A673 (cell line): ENCODE results near the gene MALL. TPM values are rescaled to one million over a fixed set of nuclear protein-coding genes. Genes with fewer than 3 reads are reported as not detected.
"Not testable (repeated sequence)": the region's sequence is repeated elsewhere in the genome, so short reads cannot be mapped to it uniquely, and the experiment has no call there.

Source experiments
- Bru-seq: library from RNA; stranded (reverse); fragments of 400-500 nt; gene quantifications from one replicate; lab custom pipeline; 2021; lab: Mats Ljungman, UMichigan
- BruChase-seq, 2 experiments: library from RNA; stranded (reverse); fragments of 400-500 nt; gene quantifications; one replicate each; lab custom pipeline; 2021; lab: Mats Ljungman, UMichigan
- BruUV-seq: library from RNA; stranded (reverse); fragments of 400-500 nt; replicated peaks from 2 replicates; lab custom pipeline; 2021; lab: Mats Ljungman, UMichigan
- CTCF ChIA-PET: fragments of 300-600 bp; sonication (Branson Sonifier 250); formaldehyde crosslinking; loops from one replicate; lab custom pipeline; 2022; ENCODE audit warnings: antibody characterized with exemption; lab: Charles Lee
- POLR2A ChIA-PET: fragments of 300-600 bp; sonication (Branson Sonifier 250); formaldehyde crosslinking; loops from one replicate; lab custom pipeline; 2022; ENCODE audit warnings: antibody characterized with exemption; ENCODE audit not compliant: low non-redundant PET; lab: Charles Lee
- DNase-seq: peaks from one replicate; pipeline ENCODE4 v3.0.0-alpha.2; 2015; ENCODE audit warnings: low spot score
- H3K27ac ChIP-seq: fragments of 200-600 bp; sonication (generic); 2 replicates; pipeline ENCODE4 v1.5.1; 2016; ENCODE audit warnings: mixed run types, low read depth, mild to moderate bottlenecking, mixed read lengths, antibody characterized with exemption, low read length; ENCODE audit not compliant: poor library complexity, severe bottlenecking
- H3K27me3 ChIP-seq: fragments of 200-600 bp; sonication (generic); replicated peaks from 2 replicates; pipeline ENCODE4 v1.6.1; 2017; ENCODE audit warnings: mixed run types, low read depth, mild to moderate bottlenecking, mixed read lengths, antibody characterized with exemption, low read length; ENCODE audit not compliant: insufficient read depth, poor library complexity
- H3K36me3 ChIP-seq: fragments of 200-600 bp; sonication (generic); 2 replicates; pipeline ENCODE4 v1.6.1; 2016; ENCODE audit warnings: mixed run types, mild to moderate bottlenecking, mixed read lengths, antibody characterized with exemption, low read length; ENCODE audit not compliant: insufficient read depth, poor library complexity, severe bottlenecking
- H3K4me1 ChIP-seq: fragments of 200-600 bp; sonication (generic); 2 replicates; pipeline ENCODE4 v1.6.1; 2017; ENCODE audit warnings: mixed run types, mild to moderate bottlenecking, mixed read lengths, antibody characterized with exemption, low read length; ENCODE audit not compliant: insufficient read depth, poor library complexity, severe bottlenecking
- H3K4me3 ChIP-seq: fragments of 200-600 bp; sonication (generic); 2 replicates; pipeline ENCODE4 v1.5.1; 2016; ENCODE audit warnings: low read depth, mixed run types, mild to moderate bottlenecking, mixed read lengths, low read length; ENCODE audit not compliant: poor library complexity, severe bottlenecking
- H3K9me3 ChIP-seq: fragments of 200-600 bp; sonication (generic); 2 replicates; pipeline ENCODE4 v1.6.1; 2016; ENCODE audit warnings: mixed run types, low read depth, mild to moderate bottlenecking, mixed read lengths, antibody characterized with exemption, low read length; ENCODE audit not compliant: poor library complexity, severe bottlenecking
- EZH2 ChIP-seq: fragments of 200-600 bp; sonication (generic); IDR thresholded peaks from 2 replicates; pipeline ENCODE4 v1.6.1; 2017; ENCODE audit warnings: borderline replicate concordance, low read depth, mild to moderate bottlenecking, mixed read lengths, antibody characterized with exemption, low read length; ENCODE audit not compliant: poor library complexity, severe bottlenecking
- intact Hi-C: fragments of 100-400 bp; cut with micrococcal nuclease; formaldehyde crosslinking; loops from one replicate; pipeline ENCODE4 v1.10.0; 2022; ENCODE audit not compliant: unreplicated experiment
- long read RNA-seq: library from polyadenylated mRNA; stranded (forward); transcript quantifications from one replicate; pipeline ENCODE4 v2.0.0, GENCODE V29; 2022
- total RNA-seq: library from RNA; stranded (reverse); gene quantifications from 2 replicates; pipeline ENCODE4 v1.2.3, GENCODE V29; 2021
- TF ChIP-seq, protein P1 (sequence below): fragments of 300-800, 200-600 bp; sonication (generic); conservative IDR thresholded peaks from 2 replicates; pipeline ENCODE4 v1.5.1; 2017; ENCODE audit warnings: low read depth, mild to moderate bottlenecking, antibody characterized with exemption, low read length, moderate library complexity, mixed read lengths

The MALL gene
- total RNA-seq (0.17 and 0.24 TPM in 2 replicates), Bru-seq, nascent RNA (percentile 13 among the genes with signal in this experiment), BruChase-seq, experiment 1, labeled RNA remaining after a 2-hour chase (not detected), BruChase-seq, experiment 2, labeled RNA remaining after a 6-hour chase (percentile 5 among the genes with signal in this experiment)
- long read RNA-seq, result 0 reads

DNA sequence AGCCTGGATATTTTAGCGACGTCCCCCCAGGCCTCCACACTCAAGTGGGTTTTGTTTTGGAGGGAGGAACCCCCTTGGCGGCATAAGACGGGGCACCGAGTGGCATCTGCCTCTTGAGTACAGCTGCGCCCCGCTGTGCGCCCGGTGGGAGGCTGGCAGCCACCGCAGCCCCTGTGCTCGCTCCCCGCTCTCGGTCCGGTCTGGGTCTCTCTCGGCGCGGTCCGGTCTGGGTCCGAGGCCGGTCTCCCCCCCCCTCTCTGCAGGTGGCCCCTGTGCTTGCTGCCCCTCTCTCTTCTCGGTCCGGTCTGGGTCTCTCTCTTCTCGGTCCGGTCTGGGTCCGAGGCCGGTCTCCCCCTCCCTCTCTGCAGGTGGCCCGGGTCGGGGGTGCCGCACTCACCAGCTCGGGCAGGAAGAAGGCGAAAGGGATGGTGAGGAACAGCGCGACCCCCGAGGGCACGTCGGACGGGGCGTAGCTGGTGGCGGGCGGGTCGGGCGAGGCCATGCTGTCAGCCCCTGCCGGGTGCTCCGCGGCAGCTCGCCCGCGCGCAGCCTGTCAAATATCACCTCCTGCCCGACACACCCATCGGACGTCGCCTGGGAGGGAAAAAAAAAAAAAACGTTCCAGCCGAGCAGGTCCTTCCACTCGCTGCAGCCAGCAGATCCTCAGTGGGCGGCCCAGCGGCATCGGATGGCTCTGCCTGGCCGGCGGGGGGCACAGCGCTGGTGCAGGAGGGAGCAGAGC is at the start of gene MALL:
Gene MALL, minus strand, starts transcription at position 532 of the 742 bp plus-strand sequence. Its CDS starts 30 bp downstream, at position 502.
- Histone ChIP-seq H3K27me3 (no peaks in the 10 kb centered on the region), H3K9me3 (no peaks in the 10 kb centered on the region), H3K27ac (no peak within 1 kb of the TSS), H3K4me1 (peaks cover 12% of the 10 kb centered on the region), H3K4me3 (peak within 1 kb of the TSS; percentile 29), H3K36me3 (no peaks in the 10 kb centered on the region)
- intact Hi-C loops, result no loop called here
- BruUV-seq, result no TSS peak
- DNase-seq, result no peak
- TF ChIP-seq, protein P1, sequence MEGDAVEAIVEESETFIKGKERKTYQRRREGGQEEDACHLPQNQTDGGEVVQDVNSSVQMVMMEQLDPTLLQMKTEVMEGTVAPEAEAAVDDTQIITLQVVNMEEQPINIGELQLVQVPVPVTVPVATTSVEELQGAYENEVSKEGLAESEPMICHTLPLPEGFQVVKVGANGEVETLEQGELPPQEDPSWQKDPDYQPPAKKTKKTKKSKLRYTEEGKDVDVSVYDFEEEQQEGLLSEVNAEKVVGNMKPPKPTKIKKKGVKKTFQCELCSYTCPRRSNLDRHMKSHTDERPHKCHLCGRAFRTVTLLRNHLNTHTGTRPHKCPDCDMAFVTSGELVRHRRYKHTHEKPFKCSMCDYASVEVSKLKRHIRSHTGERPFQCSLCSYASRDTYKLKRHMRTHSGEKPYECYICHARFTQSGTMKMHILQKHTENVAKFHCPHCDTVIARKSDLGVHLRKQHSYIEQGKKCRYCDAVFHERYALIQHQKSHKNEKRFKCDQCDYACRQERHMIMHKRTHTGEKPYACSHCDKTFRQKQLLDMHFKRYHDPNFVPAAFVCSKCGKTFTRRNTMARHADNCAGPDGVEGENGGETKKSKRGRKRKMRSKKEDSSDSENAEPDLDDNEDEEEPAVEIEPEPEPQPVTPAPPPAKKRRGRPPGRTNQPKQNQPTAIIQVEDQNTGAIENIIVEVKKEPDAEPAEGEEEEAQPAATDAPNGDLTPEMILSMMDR, result no peak
- TF ChIP-seq EZH2, result no peak
- ChIA-PET POLR2A (no interaction called here), CTCF (no interaction called here)

GRCh38 chr2:110157153-110157793 is 41.7 kb upstream of the MALL start:
- BruUV-seq, result no TSS peak
- Histone ChIP-seq H3K4me1 (no peaks in the 10 kb centered on the region), H3K27me3 (no peaks in the 10 kb centered on the region), H3K27ac (no peak overlapping the region), H3K9me3 (no peaks in the 10 kb centered on the region), H3K4me3 (no peak overlapping the region), H3K36me3 (no peaks in the 10 kb centered on the region)
- no peak for TF ChIP-seq EZH2
- TF ChIP-seq, protein P1, result peak; percentile 86
- peak; percentile 69 for DNase-seq
- CTCF ChIA-PET, result no interaction called here
- intact Hi-C loops, result no loop called here
- POLR2A ChIA-PET, result no interaction called here

GRCh38 chr2:110154828-110155227 is 39.2 kb upstream of the MALL start:
- H3K4me1 ChIP-seq, BruUV-seq, H3K27me3 ChIP-seq, DNase-seq, H3K27ac ChIP-seq, intact Hi-C loops, H3K4me3 ChIP-seq, POLR2A ChIA-PET, H3K36me3 ChIP-seq, CTCF ChIA-PET, H3K9me3 ChIP-seq: not testable (repeated sequence)

DNA sequence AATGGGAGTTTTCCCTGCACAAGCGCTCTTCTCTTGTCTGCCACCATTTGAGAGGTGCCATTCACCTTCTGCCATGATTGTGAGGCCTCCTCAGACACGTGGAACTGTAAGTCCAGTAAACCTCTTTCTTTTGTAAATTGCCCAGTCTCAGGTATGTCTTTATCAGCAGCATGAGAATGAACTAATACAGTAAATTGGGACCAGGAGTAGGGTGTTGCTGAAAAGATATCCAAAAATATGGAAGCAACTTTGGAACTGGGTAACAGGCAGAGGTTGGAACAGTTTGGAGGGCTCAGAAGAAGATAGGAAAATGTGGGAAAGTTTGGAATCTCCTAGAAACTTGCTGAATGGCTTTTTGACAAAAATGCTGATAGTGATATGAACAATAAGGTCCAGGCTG is 38.6 kb upstream of the MALL start:
- POLR2A ChIA-PET, H3K4me1 ChIP-seq, CTCF ChIA-PET: not testable (repeated sequence)

More for the DNA sequence above, 38.6 kb upstream of the MALL start:
- H3K9me3 ChIP-seq, H3K27me3 ChIP-seq, DNase-seq, intact Hi-C loops, H3K4me3 ChIP-seq, H3K27ac ChIP-seq, BruUV-seq, H3K36me3 ChIP-seq: not testable (repeated sequence)
